ENCODE results near the gene RWDD4. TPM values are rescaled to one million over a fixed set of nuclear protein-coding genes. Genes with fewer than 3 reads are reported as not detected.

The RWDD4 gene
- total RNA-seq, 4 donors from 2014 or later: 11.8 to 31.2 (median 19.3) TPM

DNA sequence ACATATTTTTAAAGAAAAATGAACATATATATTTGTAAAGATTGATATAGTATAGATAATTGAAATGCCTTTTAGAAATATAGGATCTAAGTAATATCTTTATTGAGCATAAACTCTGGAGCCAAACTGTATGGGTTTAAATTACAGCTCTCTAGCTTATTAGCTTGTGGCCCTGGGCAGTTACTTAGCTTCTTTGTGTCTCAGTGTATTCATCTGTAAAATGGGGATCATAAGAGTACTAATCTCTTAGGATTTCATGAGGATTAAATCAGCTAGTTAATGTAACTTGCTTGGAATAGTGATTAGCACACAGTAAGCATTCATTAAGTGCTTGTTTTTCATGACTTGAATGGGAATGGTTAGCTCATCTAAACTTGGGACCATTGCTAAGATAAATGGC lies 32.9 kb upstream of the RWDD4 start:
- intact Hi-C loops (cut with DNase I; ENCODE audit: low total_unique reads): no loop called here
- no peak overlapping the region for H3K4me3 ChIP-seq
- H3K9me3 ChIP-seq: no peaks in the 10 kb centered on the region
- no peak for DNase-seq
- H3K27me3 ChIP-seq: no peaks in the 10 kb centered on the region
- no peak overlapping the region for H3K27ac ChIP-seq
- no peaks in the 10 kb centered on the region for H3K36me3 ChIP-seq
- TF ChIP-seq POLR2A (IDR thresholded peaks at IDR 0.05): no peak
- TF ChIP-seq, protein P1, sequence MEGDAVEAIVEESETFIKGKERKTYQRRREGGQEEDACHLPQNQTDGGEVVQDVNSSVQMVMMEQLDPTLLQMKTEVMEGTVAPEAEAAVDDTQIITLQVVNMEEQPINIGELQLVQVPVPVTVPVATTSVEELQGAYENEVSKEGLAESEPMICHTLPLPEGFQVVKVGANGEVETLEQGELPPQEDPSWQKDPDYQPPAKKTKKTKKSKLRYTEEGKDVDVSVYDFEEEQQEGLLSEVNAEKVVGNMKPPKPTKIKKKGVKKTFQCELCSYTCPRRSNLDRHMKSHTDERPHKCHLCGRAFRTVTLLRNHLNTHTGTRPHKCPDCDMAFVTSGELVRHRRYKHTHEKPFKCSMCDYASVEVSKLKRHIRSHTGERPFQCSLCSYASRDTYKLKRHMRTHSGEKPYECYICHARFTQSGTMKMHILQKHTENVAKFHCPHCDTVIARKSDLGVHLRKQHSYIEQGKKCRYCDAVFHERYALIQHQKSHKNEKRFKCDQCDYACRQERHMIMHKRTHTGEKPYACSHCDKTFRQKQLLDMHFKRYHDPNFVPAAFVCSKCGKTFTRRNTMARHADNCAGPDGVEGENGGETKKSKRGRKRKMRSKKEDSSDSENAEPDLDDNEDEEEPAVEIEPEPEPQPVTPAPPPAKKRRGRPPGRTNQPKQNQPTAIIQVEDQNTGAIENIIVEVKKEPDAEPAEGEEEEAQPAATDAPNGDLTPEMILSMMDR (IDR thresholded peaks at IDR 0.05): no peak
- H3K4me1 ChIP-seq: no peaks in the 10 kb centered on the region

DNA sequence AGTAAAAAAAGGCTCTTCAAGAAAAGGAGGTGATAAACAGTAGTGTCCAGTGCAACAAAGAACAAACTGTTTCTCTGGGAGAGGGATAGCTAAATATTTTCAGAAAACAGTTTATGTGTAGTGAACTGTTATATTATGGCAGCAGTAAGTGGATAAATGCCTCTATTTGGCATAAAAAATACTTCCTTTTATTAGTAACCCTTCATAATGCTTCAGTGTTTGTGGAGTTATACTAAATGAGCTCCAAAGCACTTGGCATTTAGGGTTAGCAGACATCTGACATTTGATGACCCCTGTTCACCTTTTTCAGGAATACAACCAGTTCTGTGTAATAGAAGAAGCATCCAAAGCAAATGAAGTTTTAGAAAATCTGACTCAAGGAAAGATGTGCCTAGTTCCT lies 32.0 kb upstream of the RWDD4 start:
- H3K9me3 ChIP-seq: no peaks in the 10 kb centered on the region
- H3K4me1 ChIP-seq: no peaks in the 10 kb centered on the region
- H3K27ac ChIP-seq: no peak overlapping the region
- no peaks in the 10 kb centered on the region for H3K36me3 ChIP-seq
- no peaks in the 10 kb centered on the region for H3K27me3 ChIP-seq
- TF ChIP-seq, protein P1 (IDR thresholded peaks at IDR 0.05): no peak
- TF ChIP-seq POLR2A (IDR thresholded peaks at IDR 0.05): no peak
- intact Hi-C loops (cut with DNase I; ENCODE audit: low total_unique reads): no loop called here
- H3K4me3 ChIP-seq: no peak overlapping the region
- DNase-seq: no peak

DNA sequence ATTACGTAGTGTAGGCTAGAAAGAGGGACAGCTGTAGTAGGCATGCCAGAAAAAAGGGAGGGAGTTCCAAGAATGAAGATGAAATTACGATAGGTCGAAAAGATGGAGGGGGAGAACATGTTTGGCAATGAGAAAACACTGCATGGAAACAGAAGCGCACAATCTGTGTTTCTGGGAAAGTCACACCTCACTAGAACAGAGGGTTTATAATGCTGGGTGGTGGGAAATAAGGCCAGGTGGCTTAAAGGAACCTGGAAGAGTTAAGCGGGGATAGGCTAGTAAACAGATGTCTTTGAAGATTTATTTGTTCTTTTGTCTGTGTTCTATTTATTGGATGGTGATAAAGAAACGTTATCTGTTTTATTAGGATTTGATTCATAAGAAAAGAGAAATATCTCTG lies 29.2 kb upstream of the RWDD4 start:
- TF ChIP-seq, protein P1 (IDR thresholded peaks at IDR 0.05): no peak
- no peak for TF ChIP-seq POLR2A (IDR thresholded peaks at IDR 0.05)
- Histone ChIP-seq H3K27ac (no peak overlapping the region), H3K9me3 (no peaks in the 10 kb centered on the region), H3K27me3 (no peaks in the 10 kb centered on the region), H3K36me3 (no peaks in the 10 kb centered on the region), H3K4me1 (no peaks in the 10 kb centered on the region), H3K4me3 (no peak overlapping the region)
- DNase-seq: no peak
- intact Hi-C loops (cut with DNase I; ENCODE audit: low total_unique reads): no loop called here

DNA sequence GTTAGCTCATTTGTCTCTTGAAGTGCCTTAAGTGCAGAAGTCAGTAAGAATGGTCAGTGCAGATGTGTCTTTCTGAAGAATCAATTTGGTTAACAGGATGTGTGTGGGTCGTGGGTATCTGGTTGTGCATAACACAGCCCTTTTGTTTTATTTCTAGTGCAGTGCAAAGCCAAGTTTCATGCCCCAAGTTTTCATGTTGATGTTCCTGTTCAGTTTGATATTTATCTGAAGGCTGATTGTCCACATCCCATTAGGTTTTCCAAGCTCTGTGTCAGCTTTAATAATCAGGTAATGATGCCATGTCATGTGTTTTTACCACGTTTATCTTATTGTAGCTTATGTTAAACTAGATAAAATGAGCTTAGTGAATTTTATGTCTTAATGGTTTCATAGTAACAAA lies 27.5 kb upstream of the RWDD4 start:
- Histone ChIP-seq H3K4me1 (no peaks in the 10 kb centered on the region), H3K27me3 (no peaks in the 10 kb centered on the region), H3K36me3 (no peaks in the 10 kb centered on the region), H3K4me3 (no peak overlapping the region), H3K9me3 (no peaks in the 10 kb centered on the region), H3K27ac (no peak overlapping the region)
- TF ChIP-seq, protein P1 (IDR thresholded peaks at IDR 0.05): no peak
- TF ChIP-seq POLR2A (IDR thresholded peaks at IDR 0.05): no peak
- intact Hi-C loops (cut with DNase I; ENCODE audit: low total_unique reads): no loop called here
- no peak for DNase-seq

DNA sequence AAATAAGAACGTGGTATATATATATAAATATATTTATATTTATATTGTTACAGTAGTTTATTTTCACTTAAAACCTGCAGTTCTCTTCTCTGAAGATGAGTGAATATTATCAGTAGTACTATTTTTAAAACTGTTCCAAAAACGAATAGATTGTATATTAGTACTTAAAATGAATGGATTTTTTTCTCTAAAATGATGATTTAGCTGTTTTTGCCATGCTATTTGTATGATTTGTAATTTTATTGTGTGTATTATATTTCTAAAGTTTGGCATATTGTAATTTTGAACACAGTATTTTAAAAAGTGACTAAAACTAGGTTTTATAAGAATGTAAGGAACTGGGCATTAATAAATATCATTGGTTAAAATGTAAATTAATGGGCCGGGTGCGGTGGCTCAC lies 22.1 kb upstream of the RWDD4 start:
- TF ChIP-seq POLR2A (IDR thresholded peaks at IDR 0.05): no peak
- TF ChIP-seq, protein P1 (IDR thresholded peaks at IDR 0.05): no peak
- H3K27ac ChIP-seq: no peak overlapping the region
- no peaks in the 10 kb centered on the region for H3K27me3 ChIP-seq
- intact Hi-C loops (cut with DNase I; ENCODE audit: low total_unique reads): no loop called here
- no peaks in the 10 kb centered on the region for H3K4me1 ChIP-seq
- H3K4me3 ChIP-seq: no peak overlapping the region
- no peak for DNase-seq
- no peaks in the 10 kb centered on the region for H3K36me3 ChIP-seq
- H3K9me3 ChIP-seq: no peaks in the 10 kb centered on the region

Data from uterus (tissue), 4 donors.